ENCODE results near the gene MYH8.

MYH8 gene

DNA sequence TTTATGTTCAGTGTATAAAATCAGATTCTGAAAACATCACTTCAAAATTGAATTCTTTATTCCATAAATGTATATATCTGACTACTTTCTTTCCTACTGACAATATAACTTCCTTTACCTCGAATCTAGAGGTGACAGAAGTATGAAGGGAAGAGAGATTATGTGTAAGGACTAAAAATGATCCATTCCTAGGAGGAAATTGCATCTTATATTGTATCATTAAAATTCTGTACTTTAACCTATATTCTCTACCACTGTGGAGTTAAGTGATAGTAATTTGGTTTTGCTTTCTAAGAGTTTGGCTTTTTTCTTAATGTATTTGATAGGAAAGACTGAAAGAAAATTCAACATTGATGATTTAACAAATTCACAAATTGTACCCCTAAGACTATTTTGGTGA, 36.2 kb upstream of the MYH8 start:
- no peaks in the 10 kb centered on the region for H3K27me3 ChIP-seq (ENCODE audit: control insufficient read depth, insufficient read depth, low read length)
- H3K79me2 ChIP-seq, result no peaks in the 10 kb centered on the region
- H3K9ac ChIP-seq, result no peak overlapping the region
- no peaks in the 10 kb centered on the region for H3K4me1 ChIP-seq
- no peak overlapping the region for H3K4me3 ChIP-seq (ENCODE audit: low read depth, low read length)
- TF ChIP-seq, protein P1, sequence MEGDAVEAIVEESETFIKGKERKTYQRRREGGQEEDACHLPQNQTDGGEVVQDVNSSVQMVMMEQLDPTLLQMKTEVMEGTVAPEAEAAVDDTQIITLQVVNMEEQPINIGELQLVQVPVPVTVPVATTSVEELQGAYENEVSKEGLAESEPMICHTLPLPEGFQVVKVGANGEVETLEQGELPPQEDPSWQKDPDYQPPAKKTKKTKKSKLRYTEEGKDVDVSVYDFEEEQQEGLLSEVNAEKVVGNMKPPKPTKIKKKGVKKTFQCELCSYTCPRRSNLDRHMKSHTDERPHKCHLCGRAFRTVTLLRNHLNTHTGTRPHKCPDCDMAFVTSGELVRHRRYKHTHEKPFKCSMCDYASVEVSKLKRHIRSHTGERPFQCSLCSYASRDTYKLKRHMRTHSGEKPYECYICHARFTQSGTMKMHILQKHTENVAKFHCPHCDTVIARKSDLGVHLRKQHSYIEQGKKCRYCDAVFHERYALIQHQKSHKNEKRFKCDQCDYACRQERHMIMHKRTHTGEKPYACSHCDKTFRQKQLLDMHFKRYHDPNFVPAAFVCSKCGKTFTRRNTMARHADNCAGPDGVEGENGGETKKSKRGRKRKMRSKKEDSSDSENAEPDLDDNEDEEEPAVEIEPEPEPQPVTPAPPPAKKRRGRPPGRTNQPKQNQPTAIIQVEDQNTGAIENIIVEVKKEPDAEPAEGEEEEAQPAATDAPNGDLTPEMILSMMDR (IDR thresholded peaks at IDR 0.05), result no peak
- no peaks in the 10 kb centered on the region for H3K9me3 ChIP-seq (ENCODE audit: control insufficient read depth, low read length)
- no peaks in the 10 kb centered on the region for H3K36me3 ChIP-seq (ENCODE audit: control insufficient read depth, insufficient read depth, low read length)
- H3K4me2 ChIP-seq (ENCODE audit: low read length), result no peak overlapping the region
- no peak overlapping the region for H3K27ac ChIP-seq
- H2AFZ ChIP-seq, result no peak overlapping the region

DNA sequence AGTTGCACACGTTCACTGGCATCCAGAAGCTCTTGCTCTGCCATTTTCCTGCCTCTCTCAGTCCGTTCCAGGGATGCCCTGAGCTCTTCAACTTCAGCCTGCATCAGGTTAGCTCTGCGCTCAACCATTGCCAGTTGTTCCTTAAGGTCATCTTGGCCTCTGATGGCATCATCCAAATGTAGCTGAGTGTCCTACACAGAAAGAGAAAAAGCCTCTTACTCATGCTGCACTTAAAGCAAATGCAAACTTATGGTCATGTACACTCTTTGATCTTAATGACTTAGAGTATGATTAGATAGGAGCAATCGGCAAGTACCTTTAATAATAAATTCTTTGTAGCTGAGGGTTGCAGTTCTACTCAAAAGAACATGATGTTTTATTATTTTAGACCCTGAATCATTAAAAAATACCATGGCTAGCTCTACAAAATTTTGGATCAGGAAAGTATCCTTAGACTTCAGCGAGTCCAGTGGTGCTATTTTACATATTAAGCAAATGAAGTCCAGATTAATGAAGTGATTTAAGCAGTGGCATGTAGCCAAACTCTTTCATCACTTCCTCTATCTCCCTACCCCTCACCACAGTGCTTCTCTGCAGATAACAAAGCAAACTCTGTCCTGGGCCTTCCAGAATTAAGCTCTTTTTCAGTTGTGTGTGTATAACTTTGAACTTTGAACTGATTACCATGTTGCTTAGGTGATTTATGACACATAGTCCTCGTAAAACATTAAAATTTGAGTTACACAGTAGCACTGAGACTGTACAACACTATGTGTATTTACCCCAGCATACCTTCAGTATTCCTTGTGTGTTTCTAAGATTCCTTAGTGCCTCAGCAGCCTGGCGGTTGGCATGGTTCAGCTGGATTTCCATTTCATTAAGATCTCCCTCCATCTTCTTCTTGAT, 25.5 kb upstream of the MYH8 start:
- Histone ChIP-seq H3K4me2 (ENCODE audit: low read length) (no peak overlapping the region), H2AFZ (no peak overlapping the region), H3K9me3 (ENCODE audit: control insufficient read depth, low read length) (no peaks in the 10 kb centered on the region), H3K4me1 (no peaks in the 10 kb centered on the region), H3K36me3 (ENCODE audit: control insufficient read depth, insufficient read depth, low read length) (no peaks in the 10 kb centered on the region), H3K4me3 (ENCODE audit: low read depth, low read length) (no peak overlapping the region), H3K9ac (no peak overlapping the region), H3K27ac (no peak overlapping the region), H3K79me2 (no peaks in the 10 kb centered on the region), H3K27me3 (ENCODE audit: control insufficient read depth, insufficient read depth, low read length) (no peaks in the 10 kb centered on the region)
- TF ChIP-seq, protein P1 (IDR thresholded peaks at IDR 0.05), result no peak

DNA sequence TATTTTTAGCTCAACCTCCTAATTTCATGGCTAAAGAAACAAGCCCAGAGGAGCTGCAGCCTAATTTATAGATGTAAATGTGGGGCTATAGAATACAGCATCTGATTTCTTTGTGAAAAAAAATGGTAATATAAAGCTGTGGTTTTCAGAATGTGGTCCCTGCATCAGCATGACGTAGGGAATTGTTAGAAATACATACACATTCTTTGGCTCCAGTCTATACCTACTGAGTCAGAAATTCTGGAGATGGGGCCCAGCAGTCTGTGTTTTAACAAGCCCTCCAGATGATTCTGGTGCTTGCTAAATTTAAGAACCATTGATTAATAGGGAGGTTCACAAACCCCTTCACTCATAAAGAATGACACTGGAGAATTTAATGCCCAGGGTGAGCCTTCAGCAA, 18.1 kb upstream of the MYH8 start:
- Histone ChIP-seq H3K9me3 (ENCODE audit: control insufficient read depth, low read length) (no peaks in the 10 kb centered on the region), H3K36me3 (ENCODE audit: control insufficient read depth, insufficient read depth, low read length) (no peaks in the 10 kb centered on the region), H3K79me2 (no peaks in the 10 kb centered on the region), H3K27me3 (ENCODE audit: control insufficient read depth, insufficient read depth, low read length) (no peaks in the 10 kb centered on the region), H3K4me1 (no peaks in the 10 kb centered on the region), H3K9ac (no peak overlapping the region), H3K27ac (no peak overlapping the region), H3K4me3 (ENCODE audit: low read depth, low read length) (no peak overlapping the region), H3K4me2 (ENCODE audit: low read length) (no peak overlapping the region), H2AFZ (no peak overlapping the region)
- TF ChIP-seq, protein P1 (IDR thresholded peaks at IDR 0.05), result no peak

DNA sequence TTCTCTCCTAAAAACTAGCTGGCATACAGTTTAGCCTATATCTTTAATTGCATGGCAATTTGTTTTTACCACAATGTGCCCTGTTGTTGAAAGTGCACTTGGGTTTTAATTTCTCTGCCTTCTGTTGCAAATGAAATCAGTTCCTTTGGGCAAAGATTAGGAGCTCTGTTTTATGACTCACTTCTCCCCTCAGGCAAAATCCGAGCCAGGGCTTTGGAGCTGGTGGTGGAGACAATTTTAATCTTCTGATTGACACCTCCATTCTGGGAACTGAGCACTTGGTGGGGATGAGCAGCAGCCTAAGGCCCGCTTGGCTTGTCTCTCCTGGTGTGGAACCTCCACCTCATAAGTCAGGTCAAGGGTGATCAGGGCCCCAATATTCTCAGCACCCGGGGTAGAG, 13.3 kb upstream of the MYH8 start:
- Histone ChIP-seq H3K27me3 (ENCODE audit: control insufficient read depth, insufficient read depth, low read length) (no peaks in the 10 kb centered on the region), H3K36me3 (ENCODE audit: control insufficient read depth, insufficient read depth, low read length) (no peaks in the 10 kb centered on the region), H3K27ac (no peak overlapping the region), H3K9me3 (ENCODE audit: control insufficient read depth, low read length) (no peaks in the 10 kb centered on the region), H3K4me2 (ENCODE audit: low read length) (no peak overlapping the region), H3K79me2 (no peaks in the 10 kb centered on the region), H3K9ac (no peak overlapping the region), H3K4me1 (no peaks in the 10 kb centered on the region), H3K4me3 (ENCODE audit: low read depth, low read length) (no peak overlapping the region), H2AFZ (no peak overlapping the region)
- TF ChIP-seq, protein P1 (IDR thresholded peaks at IDR 0.05), result no peak

Measured in parathyroid adenoma (tissue), 2 donors.